Measurements from ENCODE around the gene STARD7. TPM values are rescaled to one million over a fixed set of nuclear protein-coding genes. Genes with fewer than 3 reads are reported as not detected.

The STARD7 gene
- total and polyA plus RNA-seq, 10 of the 15 experiments (the other 5 are each of a cell fraction or from before 2014, with no cell fraction given) = 85.4 to 237 (median 153) TPM

DNA sequence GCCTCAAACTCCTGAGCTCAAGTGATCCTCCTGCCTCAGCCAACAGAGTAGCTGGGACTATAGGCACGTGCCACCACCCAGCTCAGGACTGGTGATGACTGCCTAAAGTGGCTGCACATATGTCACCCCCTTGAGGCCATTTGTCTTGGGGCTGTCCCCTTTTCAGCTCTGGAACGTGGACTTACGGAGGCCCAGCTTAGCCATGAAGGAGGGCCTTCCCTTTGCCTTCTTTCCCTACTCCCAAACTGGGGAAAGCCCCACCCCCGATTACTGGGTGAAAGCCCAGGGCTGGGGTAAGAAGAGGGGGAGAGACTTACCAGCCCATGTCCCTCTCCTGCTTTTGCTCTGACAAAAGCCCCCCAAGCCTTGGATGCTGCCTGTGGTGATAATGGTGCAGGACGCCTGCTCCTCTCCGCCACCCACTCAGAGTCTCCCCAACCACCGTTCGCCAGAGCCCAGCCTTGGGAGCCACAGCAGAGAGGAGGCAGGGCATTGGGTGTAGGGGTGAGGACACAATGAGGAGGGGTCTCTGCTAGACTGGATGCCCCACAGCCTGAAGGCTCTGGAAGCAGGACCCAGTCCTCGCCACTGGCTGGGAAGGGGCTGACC lies 60.9 kb downstream of the STARD7 start (continued):
- TF ChIP-seq BHLHE40 (IDR thresholded peaks at IDR 0.05; ENCODE audit: borderline replicate concordance in 1 of 2, low read depth in 2 of 2, low read length in 1 of 2) (peak; percentile 90 to 94), RELB (IDR thresholded peaks at IDR 0.05; ENCODE audit: low read depth) (peak; percentile 33; the same call in 1 of the 2 replicates), EED (IDR thresholded peaks at IDR 0.05; ENCODE audit: low read depth) (0 out of 2 replicates have a peak, but pooled peaks have one; percentile 15)
- TF ChIP-seq, protein P1, sequence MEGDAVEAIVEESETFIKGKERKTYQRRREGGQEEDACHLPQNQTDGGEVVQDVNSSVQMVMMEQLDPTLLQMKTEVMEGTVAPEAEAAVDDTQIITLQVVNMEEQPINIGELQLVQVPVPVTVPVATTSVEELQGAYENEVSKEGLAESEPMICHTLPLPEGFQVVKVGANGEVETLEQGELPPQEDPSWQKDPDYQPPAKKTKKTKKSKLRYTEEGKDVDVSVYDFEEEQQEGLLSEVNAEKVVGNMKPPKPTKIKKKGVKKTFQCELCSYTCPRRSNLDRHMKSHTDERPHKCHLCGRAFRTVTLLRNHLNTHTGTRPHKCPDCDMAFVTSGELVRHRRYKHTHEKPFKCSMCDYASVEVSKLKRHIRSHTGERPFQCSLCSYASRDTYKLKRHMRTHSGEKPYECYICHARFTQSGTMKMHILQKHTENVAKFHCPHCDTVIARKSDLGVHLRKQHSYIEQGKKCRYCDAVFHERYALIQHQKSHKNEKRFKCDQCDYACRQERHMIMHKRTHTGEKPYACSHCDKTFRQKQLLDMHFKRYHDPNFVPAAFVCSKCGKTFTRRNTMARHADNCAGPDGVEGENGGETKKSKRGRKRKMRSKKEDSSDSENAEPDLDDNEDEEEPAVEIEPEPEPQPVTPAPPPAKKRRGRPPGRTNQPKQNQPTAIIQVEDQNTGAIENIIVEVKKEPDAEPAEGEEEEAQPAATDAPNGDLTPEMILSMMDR (IDR thresholded peaks at IDR 0.05 in 2 of 3, conservative IDR thresholded peaks at IDR 0.05 in 1 of 3; ENCODE audit: control insufficient read depth in 2 of 3, extremely low read depth in 1 of 3, insufficient read depth in 1 of 3, low read depth in 3 of 3, low read length in 3 of 3) = peak in 2 of 3 experiments; percentile 7 to 15; a peak in 1 of 6 replicates

- RAD21 ChIA-PET (ENCODE audit: unreplicated experiment) = interaction anchor here (0.8 to 18.1 kb wide), 11 partner anchors 8 to 363 kb away, joined by 3 to 463 read pairs (median 4); partner anchors contain the start of genes ASTL and STARD7
- Histone ChIP-seq H3K9me3 (replicated peaks; ENCODE audit: control insufficient read depth, insufficient read depth, low read length) (no peaks in the 10 kb centered on the region), H3K27me3 (replicated peaks in 1 of 2; ENCODE audit: control insufficient read depth in 2 of 2, insufficient read depth in 2 of 2, low read length in 1 of 2) (no peaks in the 10 kb centered on the region), H3K4me2 (ENCODE audit: control insufficient read depth, insufficient read depth) (peak overlapping the region; percentile 95), H3K36me3 (ENCODE audit: control insufficient read depth in 2 of 2, insufficient read depth in 2 of 2, low read length in 1 of 2) (peaks cover 7% of the 10 kb centered on the region in 2 experiments; a peak in 2 of 4 replicates), H3K4me1 (ENCODE audit: control insufficient read depth, insufficient read depth, low read length) (peaks cover 45% of the 10 kb centered on the region), H3K79me2 (ENCODE audit: control insufficient read depth, insufficient read depth, low read length) (peaks cover 29% of the 10 kb centered on the region), H3K9ac (ENCODE audit: control insufficient read depth, insufficient read depth, low read length) (peak overlapping the region; percentile 89), H2AFZ (ENCODE audit: control insufficient read depth, low read depth, low read length) (no peak overlapping the region), H3K4me3 (peak overlapping the region; percentile 92), H4K20me1 (ENCODE audit: control insufficient read depth, insufficient read depth) (no peaks in the 10 kb centered on the region), H3K27ac (ENCODE audit: control insufficient read depth, insufficient read depth) (peak overlapping the region; percentile 89)
- FAIRE-seq (no peak), ATAC-seq (no peak), DNase-seq (ENCODE audit: low read depth, low spot score) (no peak)
- in situ Hi-C loops (cut with MboI) = no loop called here
- POLR2A ChIA-PET = interaction anchor here (1.0 to 9.5 kb wide), 7 partner anchors 8 to 174 kb away, joined by 3 to 161 read pairs (median 5); partner anchors contain the start of genes ASTL and STARD7
- SMC1A ChIA-PET (ENCODE audit: uncharacterized antibody, unreplicated experiment) = interaction anchor here (0.7 to 14.4 kb wide), 8 partner anchors 8 to 154 kb away, joined by 3 to 338 read pairs (median 8); partner anchors contain the start of gene ASTL
- intact Hi-C loops (cut with micrococcal nuclease; ENCODE audit: unreplicated experiment) = loop anchor here (1.0 to 5.0 kb wide), 3 partner anchors 17 to 380 kb away; partner anchors contain the start of gene NCAPH
- WGBS (ENCODE audit: insufficient coverage, insufficient replicate concordance, low lambda C conversion rate, missing lambda C conversion rate) = 45% methylated on average over 9 of the region's 9 CpGs
- CTCF ChIA-PET = interaction anchor here (0.6 to 14.4 kb wide), 11 partner anchors 8 to 154 kb away, joined by 3 to 535 read pairs (median 4); partner anchors contain the start of genes ADRA2B and ASTL
- no TSS peak for BruUV-seq (replicated peaks)
- TF ChIP-seq, protein P2, sequence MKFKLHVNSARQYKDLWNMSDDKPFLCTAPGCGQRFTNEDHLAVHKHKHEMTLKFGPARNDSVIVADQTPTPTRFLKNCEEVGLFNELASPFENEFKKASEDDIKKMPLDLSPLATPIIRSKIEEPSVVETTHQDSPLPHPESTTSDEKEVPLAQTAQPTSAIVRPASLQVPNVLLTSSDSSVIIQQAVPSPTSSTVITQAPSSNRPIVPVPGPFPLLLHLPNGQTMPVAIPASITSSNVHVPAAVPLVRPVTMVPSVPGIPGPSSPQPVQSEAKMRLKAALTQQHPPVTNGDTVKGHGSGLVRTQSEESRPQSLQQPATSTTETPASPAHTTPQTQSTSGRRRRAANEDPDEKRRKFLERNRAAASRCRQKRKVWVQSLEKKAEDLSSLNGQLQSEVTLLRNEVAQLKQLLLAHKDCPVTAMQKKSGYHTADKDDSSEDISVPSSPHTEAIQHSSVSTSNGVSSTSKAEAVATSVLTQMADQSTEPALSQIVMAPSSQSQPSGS (IDR thresholded peaks at IDR 0.05; ENCODE audit: low read length) = no peak
- TF ChIP-seq POLR2A (IDR thresholded peaks at IDR 0.05; ENCODE audit: low read depth, low read length) = no peak
- TF ChIP-seq, protein P3, sequence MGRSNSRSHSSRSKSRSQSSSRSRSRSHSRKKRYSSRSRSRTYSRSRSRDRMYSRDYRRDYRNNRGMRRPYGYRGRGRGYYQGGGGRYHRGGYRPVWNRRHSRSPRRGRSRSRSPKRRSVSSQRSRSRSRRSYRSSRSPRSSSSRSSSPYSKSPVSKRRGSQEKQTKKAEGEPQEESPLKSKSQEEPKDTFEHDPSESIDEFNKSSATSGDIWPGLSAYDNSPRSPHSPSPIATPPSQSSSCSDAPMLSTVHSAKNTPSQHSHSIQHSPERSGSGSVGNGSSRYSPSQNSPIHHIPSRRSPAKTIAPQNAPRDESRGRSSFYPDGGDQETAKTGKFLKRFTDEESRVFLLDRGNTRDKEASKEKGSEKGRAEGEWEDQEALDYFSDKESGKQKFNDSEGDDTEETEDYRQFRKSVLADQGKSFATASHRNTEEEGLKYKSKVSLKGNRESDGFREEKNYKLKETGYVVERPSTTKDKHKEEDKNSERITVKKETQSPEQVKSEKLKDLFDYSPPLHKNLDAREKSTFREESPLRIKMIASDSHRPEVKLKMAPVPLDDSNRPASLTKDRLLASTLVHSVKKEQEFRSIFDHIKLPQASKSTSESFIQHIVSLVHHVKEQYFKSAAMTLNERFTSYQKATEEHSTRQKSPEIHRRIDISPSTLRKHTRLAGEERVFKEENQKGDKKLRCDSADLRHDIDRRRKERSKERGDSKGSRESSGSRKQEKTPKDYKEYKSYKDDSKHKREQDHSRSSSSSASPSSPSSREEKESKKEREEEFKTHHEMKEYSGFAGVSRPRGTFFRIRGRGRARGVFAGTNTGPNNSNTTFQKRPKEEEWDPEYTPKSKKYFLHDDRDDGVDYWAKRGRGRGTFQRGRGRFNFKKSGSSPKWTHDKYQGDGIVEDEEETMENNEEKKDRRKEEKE (IDR thresholded peaks at IDR 0.05) = no peak
Observed at GRCh38 chr2:96146881-96147592, 61.6 kb downstream of the STARD7 start.

Data from GM12878 (cell line).